GM12864 (cell line): ENCODE data around the gene PSMB7.

ENCODE experiments used
- DNase-seq: peaks from one replicate; pipeline ENCODE4 v3.0.0-alpha.2; 2011; ENCODE audit warnings: low read depth
- H3K4me3 ChIP-seq: 2 replicates; pipeline ENCODE4 v1.5.1; 2011; ENCODE audit warnings: mild to moderate bottlenecking, low read depth, low read length, control low read depth
- TF ChIP-seq, protein P1 (sequence below): IDR thresholded peaks from 2 replicates; pipeline ENCODE4 v1.5.1; 2011; ENCODE audit warnings: low read depth, mild to moderate bottlenecking, moderate library complexity, low read length, control low read depth, inconsistent platforms; ENCODE audit errors: missing control alignments

The PSMB7 gene

GRCh38 chr9:124455820-124456219, 40.6 kb upstream of the PSMB7 start:
- TF ChIP-seq, protein P1, sequence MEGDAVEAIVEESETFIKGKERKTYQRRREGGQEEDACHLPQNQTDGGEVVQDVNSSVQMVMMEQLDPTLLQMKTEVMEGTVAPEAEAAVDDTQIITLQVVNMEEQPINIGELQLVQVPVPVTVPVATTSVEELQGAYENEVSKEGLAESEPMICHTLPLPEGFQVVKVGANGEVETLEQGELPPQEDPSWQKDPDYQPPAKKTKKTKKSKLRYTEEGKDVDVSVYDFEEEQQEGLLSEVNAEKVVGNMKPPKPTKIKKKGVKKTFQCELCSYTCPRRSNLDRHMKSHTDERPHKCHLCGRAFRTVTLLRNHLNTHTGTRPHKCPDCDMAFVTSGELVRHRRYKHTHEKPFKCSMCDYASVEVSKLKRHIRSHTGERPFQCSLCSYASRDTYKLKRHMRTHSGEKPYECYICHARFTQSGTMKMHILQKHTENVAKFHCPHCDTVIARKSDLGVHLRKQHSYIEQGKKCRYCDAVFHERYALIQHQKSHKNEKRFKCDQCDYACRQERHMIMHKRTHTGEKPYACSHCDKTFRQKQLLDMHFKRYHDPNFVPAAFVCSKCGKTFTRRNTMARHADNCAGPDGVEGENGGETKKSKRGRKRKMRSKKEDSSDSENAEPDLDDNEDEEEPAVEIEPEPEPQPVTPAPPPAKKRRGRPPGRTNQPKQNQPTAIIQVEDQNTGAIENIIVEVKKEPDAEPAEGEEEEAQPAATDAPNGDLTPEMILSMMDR, result no peak
- no peak for DNase-seq
- H3K4me3 ChIP-seq, result no peak overlapping the region

GRCh38 chr9:124454791-124455443, 39.7 kb upstream of the PSMB7 start:
- no peak overlapping the region for H3K4me3 ChIP-seq
- TF ChIP-seq, protein P1, result no peak
- DNase-seq, result no peak

GRCh38 chr9:124454296-124454695, 39.1 kb upstream of the PSMB7 start:
- DNase-seq, result no peak
- H3K4me3 ChIP-seq, result no peak overlapping the region
- TF ChIP-seq, protein P1, result no peak

DNA sequence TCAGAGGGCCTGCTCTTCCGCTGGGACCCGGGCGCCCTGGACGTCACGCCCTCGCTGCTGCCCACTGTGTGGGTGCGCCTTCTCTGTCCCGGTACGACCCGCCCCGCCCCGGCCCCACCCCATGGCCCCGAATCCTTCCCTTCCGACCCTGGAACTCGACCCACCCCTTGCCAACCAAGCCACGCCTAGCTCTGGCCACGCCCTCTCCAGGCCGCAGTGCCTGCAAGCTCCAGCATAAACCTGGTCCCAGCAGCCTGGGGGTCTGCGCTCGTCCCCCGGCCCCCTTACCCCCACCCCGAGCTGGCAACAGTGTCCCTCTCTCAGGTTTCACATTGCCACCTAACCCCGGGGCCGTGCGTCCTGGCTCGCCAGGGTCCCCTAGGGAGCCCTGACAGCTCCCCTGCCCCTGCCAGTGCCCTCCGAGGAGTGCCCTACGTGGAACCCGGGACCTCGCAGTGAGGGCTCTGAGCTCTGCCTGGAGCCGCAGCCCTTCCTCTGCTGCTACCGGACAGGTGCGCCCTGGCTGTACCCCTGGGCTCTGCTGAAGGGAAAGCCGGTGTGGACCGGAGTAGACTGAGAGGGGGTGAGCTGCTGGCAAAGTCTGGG, 38.4 kb upstream of the PSMB7 start:
- no peak overlapping the region for H3K4me3 ChIP-seq
- no peak for DNase-seq
- TF ChIP-seq, protein P1, result no peak

DNA sequence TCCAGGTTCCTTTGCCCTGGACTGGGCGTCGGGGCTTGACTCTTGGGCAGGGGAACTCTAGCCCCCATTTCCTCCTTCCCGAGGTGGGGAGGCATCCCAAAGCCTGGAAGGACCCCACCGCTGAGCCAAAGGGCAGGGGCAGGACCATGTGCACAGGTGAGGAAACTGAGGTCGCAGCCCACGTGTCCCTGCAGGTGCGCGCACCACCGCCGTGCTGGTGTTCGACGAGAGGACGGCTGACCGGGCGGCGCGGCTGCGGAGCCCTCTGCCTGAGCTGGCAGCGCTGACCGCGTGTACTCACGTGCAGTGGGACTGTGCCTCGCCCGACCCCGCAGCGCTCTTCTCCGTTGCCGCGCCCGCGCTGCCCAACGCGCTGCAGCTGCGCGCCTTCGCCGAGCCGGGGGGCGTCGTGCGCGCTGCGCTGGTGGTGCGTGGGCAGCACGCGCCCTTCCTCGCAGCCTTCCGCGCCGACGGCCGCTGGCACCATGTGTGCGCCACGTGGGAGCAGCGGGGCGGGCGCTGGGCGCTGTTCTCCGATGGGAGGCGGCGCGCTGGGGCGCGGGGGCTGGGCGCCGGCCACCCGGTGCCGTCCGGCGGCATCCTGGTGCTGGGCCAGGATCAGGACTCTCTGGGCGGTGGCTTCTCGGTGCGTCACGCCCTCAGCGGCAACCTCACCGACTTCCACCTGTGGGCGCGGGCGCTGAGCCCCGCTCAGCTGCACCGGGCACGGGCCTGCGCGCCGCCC, 37.8 kb upstream of the PSMB7 start:
- TF ChIP-seq, protein P1, result no peak
- no peak for DNase-seq
- no peak overlapping the region for H3K4me3 ChIP-seq

- no peak for DNase-seq
- no peak overlapping the region for H3K4me3 ChIP-seq
- TF ChIP-seq, protein P1, result no peak
Measured at GRCh38 chr9:124452326-124452725, 37.1 kb upstream of the PSMB7 start.
